ENCODE measurements around the gene CHMP6. TPM values are rescaled to one million over a fixed set of nuclear protein-coding genes. Genes with fewer than 3 reads are reported as not detected.
A peak's percentile ranks its signal among the peaks of the same experiment; 100 is the strongest.

Gene CHMP6
- total and polyA plus RNA-seq, 9 of the 15 experiments (the other 6 are each of a cell fraction or from before 2014, with no cell fraction given), result 0.25 to 30.4 (median 13.4) TPM

DNA sequence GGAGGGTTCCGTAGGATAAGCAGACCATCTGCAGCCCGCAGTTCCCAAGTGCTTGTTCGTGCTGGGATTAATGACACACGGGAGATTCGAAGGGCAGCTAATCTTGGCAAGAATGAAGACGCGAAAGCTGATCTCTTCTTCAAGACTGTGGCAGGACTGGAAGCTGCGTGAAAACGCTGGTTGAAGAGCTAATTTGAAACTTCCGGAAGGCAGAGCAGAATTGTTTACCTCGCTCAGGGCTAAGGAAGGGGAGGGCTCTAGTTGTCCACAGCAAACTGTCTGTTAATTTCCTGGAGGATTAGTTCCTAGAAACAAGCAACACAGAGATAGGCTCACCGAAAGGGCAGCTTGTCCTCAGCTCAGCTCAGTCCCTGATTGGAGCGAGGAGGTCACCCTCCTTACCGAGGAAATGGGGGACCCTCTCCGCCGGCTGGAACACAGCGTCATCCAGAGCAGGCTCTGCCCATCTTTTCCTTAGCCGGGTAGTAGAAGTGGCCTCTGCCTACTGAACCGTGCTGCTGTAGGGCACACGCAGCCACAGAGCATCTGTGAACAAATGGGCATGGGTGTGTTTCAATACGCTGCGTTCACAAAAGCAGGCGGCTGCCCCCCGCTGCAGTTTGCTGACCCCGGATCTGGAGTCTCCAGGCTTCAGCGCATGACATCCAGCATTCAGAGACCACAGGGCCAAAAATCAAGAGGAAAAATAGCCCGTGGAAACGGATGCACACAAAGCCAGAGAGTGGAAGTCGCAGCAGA is 26.6 kb downstream of the CHMP6 start (continued):
- TF ChIP-seq, protein P1, sequence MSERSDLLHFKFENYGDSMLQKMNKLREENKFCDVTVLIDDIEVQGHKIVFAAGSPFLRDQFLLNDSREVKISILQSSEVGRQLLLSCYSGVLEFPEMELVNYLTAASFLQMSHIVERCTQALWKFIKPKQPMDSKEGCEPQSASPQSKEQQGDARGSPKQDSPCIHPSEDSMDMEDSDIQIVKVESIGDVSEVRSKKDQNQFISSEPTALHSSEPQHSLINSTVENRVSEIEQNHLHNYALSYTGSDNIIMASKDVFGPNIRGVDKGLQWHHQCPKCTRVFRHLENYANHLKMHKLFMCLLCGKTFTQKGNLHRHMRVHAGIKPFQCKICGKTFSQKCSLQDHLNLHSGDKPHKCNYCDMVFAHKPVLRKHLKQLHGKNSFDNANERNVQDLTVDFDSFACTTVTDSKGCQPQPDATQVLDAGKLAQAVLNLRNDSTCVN (CRISPR knock-in tag; IDR thresholded peaks at IDR 0.05), result no peak
- TF ChIP-seq TAL1 (IDR thresholded peaks at IDR 0.05) (peak; percentile 4; the same call in 1 of the 2 replicates), NFE2L1 (tag; IDR thresholded peaks at IDR 0.05; ENCODE audit: borderline replicate concordance, low read depth) (no peak), ARID2 (IDR thresholded peaks at IDR 0.05) (no peak), ASH1L (IDR thresholded peaks at IDR 0.05; ENCODE audit: borderline replicate concordance, low read depth, partially characterized antibody) (peak; percentile 17), OTX1 (CRISPR knock-in tag; IDR thresholded peaks at IDR 0.05) (no peak), ETV5 (CRISPR knock-in tag; IDR thresholded peaks at IDR 0.05; ENCODE audit: low read depth) (peak; percentile 95), RBM34 (IDR thresholded peaks at IDR 0.05; ENCODE audit: borderline replicate concordance, insufficient read depth, low read length) (no peak), RBM17 (IDR thresholded peaks at IDR 0.05; ENCODE audit: borderline replicate concordance, low read depth, low read length) (no peak), ZNF668 (CRISPR knock-in tag; IDR thresholded peaks at IDR 0.05) (no peak), MIER1 (IDR thresholded peaks at IDR 0.05; ENCODE audit: low read depth) (no peak), MAFG (tag; conservative IDR thresholded peaks at IDR 0.05) (no peak), ZNF23 (CRISPR knock-in tag; IDR thresholded peaks at IDR 0.05) (no peak), PTBP1 (IDR thresholded peaks at IDR 0.05; ENCODE audit: low read depth, low read length) (no peak), SAP30 (IDR thresholded peaks at IDR 0.05; ENCODE audit: borderline replicate concordance, insufficient read depth, low read depth, low read length, poor library complexity, severe bottlenecking) (no peak), ERF (CRISPR knock-in tag; IDR thresholded peaks at IDR 0.05) (0 out of 2 replicates have a peak, but pooled peaks have one; percentile 13), SMARCB1 (IDR thresholded peaks at IDR 0.05; ENCODE audit: insufficient read length, low read depth) (no peak), HEY1 (CRISPR knock-in tag; IDR thresholded peaks at IDR 0.05; ENCODE audit: borderline replicate concordance) (no peak), RBM22 (IDR thresholded peaks at IDR 0.05; ENCODE audit: low read depth, low read length, poor library complexity, severe bottlenecking) (no peak)
- TF ChIP-seq, protein P2, sequence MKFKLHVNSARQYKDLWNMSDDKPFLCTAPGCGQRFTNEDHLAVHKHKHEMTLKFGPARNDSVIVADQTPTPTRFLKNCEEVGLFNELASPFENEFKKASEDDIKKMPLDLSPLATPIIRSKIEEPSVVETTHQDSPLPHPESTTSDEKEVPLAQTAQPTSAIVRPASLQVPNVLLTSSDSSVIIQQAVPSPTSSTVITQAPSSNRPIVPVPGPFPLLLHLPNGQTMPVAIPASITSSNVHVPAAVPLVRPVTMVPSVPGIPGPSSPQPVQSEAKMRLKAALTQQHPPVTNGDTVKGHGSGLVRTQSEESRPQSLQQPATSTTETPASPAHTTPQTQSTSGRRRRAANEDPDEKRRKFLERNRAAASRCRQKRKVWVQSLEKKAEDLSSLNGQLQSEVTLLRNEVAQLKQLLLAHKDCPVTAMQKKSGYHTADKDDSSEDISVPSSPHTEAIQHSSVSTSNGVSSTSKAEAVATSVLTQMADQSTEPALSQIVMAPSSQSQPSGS (CRISPR knock-in tag; IDR thresholded peaks at IDR 0.05), result no peak
- TF ChIP-seq, protein P3, sequence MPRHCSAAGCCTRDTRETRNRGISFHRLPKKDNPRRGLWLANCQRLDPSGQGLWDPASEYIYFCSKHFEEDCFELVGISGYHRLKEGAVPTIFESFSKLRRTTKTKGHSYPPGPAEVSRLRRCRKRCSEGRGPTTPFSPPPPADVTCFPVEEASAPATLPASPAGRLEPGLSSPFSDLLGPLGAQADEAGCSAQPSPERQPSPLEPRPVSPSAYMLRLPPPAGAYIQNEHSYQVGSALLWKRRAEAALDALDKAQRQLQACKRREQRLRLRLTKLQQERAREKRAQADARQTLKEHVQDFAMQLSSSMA (CRISPR knock-in tag; IDR thresholded peaks at IDR 0.05), result no peak
- TF ChIP-seq, protein P4, sequence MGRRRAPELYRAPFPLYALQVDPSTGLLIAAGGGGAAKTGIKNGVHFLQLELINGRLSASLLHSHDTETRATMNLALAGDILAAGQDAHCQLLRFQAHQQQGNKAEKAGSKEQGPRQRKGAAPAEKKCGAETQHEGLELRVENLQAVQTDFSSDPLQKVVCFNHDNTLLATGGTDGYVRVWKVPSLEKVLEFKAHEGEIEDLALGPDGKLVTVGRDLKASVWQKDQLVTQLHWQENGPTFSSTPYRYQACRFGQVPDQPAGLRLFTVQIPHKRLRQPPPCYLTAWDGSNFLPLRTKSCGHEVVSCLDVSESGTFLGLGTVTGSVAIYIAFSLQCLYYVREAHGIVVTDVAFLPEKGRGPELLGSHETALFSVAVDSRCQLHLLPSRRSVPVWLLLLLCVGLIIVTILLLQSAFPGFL (CRISPR knock-in tag; IDR thresholded peaks at IDR 0.05), result no peak
